Panc1 (cell line): ENCODE measurements around the gene IFT122. TPM values are rescaled to one million over a fixed set of nuclear protein-coding genes. Genes with fewer than 3 reads are reported as not detected.

Experiments used
- ATAC-seq: fragments of 200-7000 bp; cut with Tn5 transposase; 2 replicates; pipeline ENCODE4 v1.9.1; 2020; ENCODE audit warnings: mild to moderate bottlenecking, moderate library complexity
- BruUV-seq: library from RNA; stranded (reverse); fragments of 400-500 nt; replicated peaks from 2 replicates; lab custom pipeline; 2021; lab: Mats Ljungman, UMichigan
- CTCF ChIA-PET: fragments of 300-600 bp; sonication (Branson Sonifier 250); formaldehyde crosslinking; loops from one replicate; lab custom pipeline; 2022; ENCODE audit warnings: antibody characterized with exemption; lab: Charles Lee
- POLR2A ChIA-PET: fragments of 300-600 bp; sonication (Branson Sonifier 250); formaldehyde crosslinking; loops from one replicate; lab custom pipeline; 2022; ENCODE audit warnings: antibody characterized with exemption; lab: Charles Lee
- DNase-seq: peaks from one replicate; pipeline ENCODE4 v3.0.0-alpha.2; 2010; ENCODE audit warnings: low read depth, low spot score
- H3K27ac ChIP-seq: 2 replicates; pipeline ENCODE4 v1.5.1; 2011; ENCODE audit warnings: mild to moderate bottlenecking, low read length, inconsistent platforms
- H3K27me3 ChIP-seq: fragments of 200-500 bp; sonication (Bioruptor generic); 2 replicates; pipeline ENCODE4 v1.6.0; 2014; ENCODE audit warnings: low read length, inconsistent platforms; ENCODE audit not compliant: control insufficient read depth, insufficient read depth
- H3K36me3 ChIP-seq: fragments of 200-500 bp; sonication (Bioruptor generic); 2 replicates; pipeline ENCODE4 v1.5.1; 2014; ENCODE audit warnings: inconsistent platforms, mild to moderate bottlenecking, low read length, moderate library complexity; ENCODE audit not compliant: control insufficient read depth, insufficient read depth
- H3K4me1 ChIP-seq: 2 replicates; pipeline ENCODE4 v1.5.1; 2011; ENCODE audit warnings: inconsistent platforms, mild to moderate bottlenecking, low read length, moderate library complexity; ENCODE audit not compliant: control insufficient read depth, insufficient read depth
- H3K4me3 ChIP-seq, 2 experiments: 2 replicates each; pipeline ENCODE4 v1.5.1; 2011 to 2012; ENCODE audit warnings: low read depth in 2 of 2, low read length in 2 of 2, mild to moderate bottlenecking in 2 of 2, inconsistent platforms in 1 of 2, moderate library complexity in 1 of 2
- H3K9me3 ChIP-seq: fragments of 200-500 bp; sonication (Bioruptor generic); 2 replicates; pipeline ENCODE4 v1.5.1; 2014; ENCODE audit warnings: low read depth, mild to moderate bottlenecking, inconsistent platforms, low read length, moderate library complexity; ENCODE audit not compliant: control insufficient read depth, insufficient read depth
- POLR2AphosphoS5 ChIP-seq: IDR thresholded peaks from 2 replicates; pipeline ENCODE4 v1.6.1; 2012; ENCODE audit warnings: mild to moderate bottlenecking, low read depth, low read length, moderate library complexity
- SIN3A ChIP-seq: IDR thresholded peaks from 2 replicates; pipeline ENCODE4 v1.6.1; 2012; ENCODE audit warnings: low read depth, mild to moderate bottlenecking, low read length, moderate library complexity, borderline replicate concordance; ENCODE audit not compliant: insufficient read depth
- TCF7L2 ChIP-seq: IDR thresholded peaks from 2 replicates; pipeline ENCODE4 v1.6.1; 2011; ENCODE audit warnings: mild to moderate bottlenecking, low read depth, low read length, inconsistent platforms
- in situ Hi-C: cut with HindIII; loops from 2 replicates; pipeline ENCODE4 v1.10.0; 2016; ENCODE audit warnings: low sequenced_read_pairs, low pct_unique_long_range_greater_than_20kb
- intact Hi-C: fragments of 100-400 bp; cut with micrococcal nuclease; formaldehyde crosslinking; loops from one replicate; pipeline ENCODE4 v1.10.0; 2022; ENCODE audit not compliant: unreplicated experiment
- total RNA-seq: library from RNA; stranded (reverse); gene quantifications from one replicate; pipeline ENCODE4 v1.2.1, GENCODE V29; 2021; ENCODE audit not compliant: unreplicated experiment
- TF ChIP-seq, protein P1 (sequence below): fragments of 450-650 bp; IDR thresholded peaks from 2 replicates; pipeline ENCODE4 v1.5.1; 2017; ENCODE audit warnings: mild to moderate bottlenecking
- TF ChIP-seq, protein P2 (sequence below), 2 experiments: IDR thresholded peaks; 2 replicates each; pipeline ENCODE4 v1.6.1; 2011 to 2012; ENCODE audit warnings: low read depth in 2 of 2, control low read depth in 1 of 2, low read length in 1 of 2, mild to moderate bottlenecking in 1 of 2, moderate library complexity in 1 of 2; ENCODE audit not compliant: insufficient read depth in 1 of 2

IFT122 gene
- total RNA-seq, 1 experiment from 2014 or later: 52.4 TPM

DNA sequence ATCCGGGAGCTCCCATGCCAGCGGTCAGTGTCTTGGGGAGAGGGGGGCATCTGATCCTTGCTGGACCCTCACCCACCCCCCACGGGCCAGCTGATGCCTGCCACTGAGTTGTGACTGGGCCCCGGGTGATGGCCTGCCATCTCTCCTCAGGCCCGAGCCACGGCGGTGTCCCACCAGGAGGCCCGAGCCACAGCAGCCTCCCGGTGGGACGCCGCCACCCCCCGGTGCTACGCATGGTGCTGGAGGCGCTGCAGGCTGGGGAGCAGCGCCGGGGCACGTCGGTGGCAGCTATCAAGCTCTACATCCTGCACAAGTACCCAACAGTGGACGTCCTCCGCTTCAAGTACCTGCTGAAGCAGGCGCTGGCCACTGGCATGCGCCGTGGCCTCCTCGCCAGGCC, 107.2 kb downstream of the IFT122 start:
- no peak for TF ChIP-seq POLR2AphosphoS5
- TF ChIP-seq TCF7L2: no peak
- TF ChIP-seq, protein P1, sequence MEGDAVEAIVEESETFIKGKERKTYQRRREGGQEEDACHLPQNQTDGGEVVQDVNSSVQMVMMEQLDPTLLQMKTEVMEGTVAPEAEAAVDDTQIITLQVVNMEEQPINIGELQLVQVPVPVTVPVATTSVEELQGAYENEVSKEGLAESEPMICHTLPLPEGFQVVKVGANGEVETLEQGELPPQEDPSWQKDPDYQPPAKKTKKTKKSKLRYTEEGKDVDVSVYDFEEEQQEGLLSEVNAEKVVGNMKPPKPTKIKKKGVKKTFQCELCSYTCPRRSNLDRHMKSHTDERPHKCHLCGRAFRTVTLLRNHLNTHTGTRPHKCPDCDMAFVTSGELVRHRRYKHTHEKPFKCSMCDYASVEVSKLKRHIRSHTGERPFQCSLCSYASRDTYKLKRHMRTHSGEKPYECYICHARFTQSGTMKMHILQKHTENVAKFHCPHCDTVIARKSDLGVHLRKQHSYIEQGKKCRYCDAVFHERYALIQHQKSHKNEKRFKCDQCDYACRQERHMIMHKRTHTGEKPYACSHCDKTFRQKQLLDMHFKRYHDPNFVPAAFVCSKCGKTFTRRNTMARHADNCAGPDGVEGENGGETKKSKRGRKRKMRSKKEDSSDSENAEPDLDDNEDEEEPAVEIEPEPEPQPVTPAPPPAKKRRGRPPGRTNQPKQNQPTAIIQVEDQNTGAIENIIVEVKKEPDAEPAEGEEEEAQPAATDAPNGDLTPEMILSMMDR: no peak
- no peak for TF ChIP-seq SIN3A
- TF ChIP-seq, protein P2, sequence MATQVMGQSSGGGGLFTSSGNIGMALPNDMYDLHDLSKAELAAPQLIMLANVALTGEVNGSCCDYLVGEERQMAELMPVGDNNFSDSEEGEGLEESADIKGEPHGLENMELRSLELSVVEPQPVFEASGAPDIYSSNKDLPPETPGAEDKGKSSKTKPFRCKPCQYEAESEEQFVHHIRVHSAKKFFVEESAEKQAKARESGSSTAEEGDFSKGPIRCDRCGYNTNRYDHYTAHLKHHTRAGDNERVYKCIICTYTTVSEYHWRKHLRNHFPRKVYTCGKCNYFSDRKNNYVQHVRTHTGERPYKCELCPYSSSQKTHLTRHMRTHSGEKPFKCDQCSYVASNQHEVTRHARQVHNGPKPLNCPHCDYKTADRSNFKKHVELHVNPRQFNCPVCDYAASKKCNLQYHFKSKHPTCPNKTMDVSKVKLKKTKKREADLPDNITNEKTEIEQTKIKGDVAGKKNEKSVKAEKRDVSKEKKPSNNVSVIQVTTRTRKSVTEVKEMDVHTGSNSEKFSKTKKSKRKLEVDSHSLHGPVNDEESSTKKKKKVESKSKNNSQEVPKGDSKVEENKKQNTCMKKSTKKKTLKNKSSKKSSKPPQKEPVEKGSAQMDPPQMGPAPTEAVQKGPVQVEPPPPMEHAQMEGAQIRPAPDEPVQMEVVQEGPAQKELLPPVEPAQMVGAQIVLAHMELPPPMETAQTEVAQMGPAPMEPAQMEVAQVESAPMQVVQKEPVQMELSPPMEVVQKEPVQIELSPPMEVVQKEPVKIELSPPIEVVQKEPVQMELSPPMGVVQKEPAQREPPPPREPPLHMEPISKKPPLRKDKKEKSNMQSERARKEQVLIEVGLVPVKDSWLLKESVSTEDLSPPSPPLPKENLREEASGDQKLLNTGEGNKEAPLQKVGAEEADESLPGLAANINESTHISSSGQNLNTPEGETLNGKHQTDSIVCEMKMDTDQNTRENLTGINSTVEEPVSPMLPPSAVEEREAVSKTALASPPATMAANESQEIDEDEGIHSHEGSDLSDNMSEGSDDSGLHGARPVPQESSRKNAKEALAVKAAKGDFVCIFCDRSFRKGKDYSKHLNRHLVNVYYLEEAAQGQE (IDR thresholded peaks at IDR 0.05; ENCODE audit: insufficient read depth in 1 of 2, low read depth in 2 of 2, low read length in 1 of 2): no peak
- ATAC-seq (no peak), DNase-seq (no peak)
- no peaks in the 10 kb centered on the region for H3K27me3 ChIP-seq
- in situ Hi-C loops (no loop called here), intact Hi-C loops (no loop called here)
- no peaks in the 10 kb centered on the region for H3K4me1 ChIP-seq
- H3K9me3 ChIP-seq: no peaks in the 10 kb centered on the region
- no peak overlapping the region for H3K4me3 ChIP-seq
- H3K36me3 ChIP-seq: no peaks in the 10 kb centered on the region
- no TSS peak for BruUV-seq
- ChIA-PET POLR2A (no interaction called here), CTCF (no interaction called here)
- H3K27ac ChIP-seq: no peak overlapping the region

DNA sequence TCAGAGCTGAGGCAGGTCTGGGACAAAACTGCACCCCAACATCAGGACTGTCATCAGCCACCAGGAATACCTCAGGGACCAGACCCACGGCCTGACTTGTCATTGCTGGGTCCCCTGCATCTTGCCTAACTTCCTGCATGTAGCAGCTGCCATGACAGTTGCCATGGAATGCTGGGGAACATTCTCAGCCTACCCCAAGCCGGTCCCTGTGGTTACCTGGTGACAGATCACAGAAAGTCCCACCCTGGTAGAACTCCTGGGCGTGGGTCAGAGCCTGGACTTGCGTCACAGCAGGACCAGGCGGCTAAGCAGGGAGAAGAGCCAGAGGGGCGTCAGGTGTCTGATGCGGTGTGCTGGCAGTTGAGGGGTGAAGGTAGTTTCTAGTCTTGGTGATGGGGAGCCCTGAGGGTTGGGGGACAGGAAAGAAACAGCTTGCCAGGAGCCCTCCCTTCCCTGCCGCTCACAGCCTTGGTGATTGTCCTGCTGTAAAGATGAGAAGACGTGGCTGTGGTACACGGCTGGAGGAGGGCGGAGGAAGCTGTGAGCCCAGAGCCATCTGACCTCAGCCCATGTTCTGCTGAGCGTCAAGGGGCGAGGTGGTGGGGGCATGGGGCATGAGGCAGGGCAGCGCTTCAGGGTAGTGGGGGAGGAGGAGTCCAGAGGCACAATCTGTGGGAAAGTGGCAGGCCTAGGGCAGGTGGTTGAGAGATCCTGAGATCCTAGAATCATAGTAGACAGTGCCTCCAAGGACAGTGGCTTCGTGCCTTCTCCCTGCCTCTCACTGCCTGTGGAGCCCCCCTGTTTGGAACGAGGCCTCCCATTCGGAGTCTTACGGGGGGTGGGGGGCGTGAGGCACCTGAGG, 108.3 kb downstream of the IFT122 start:
- no peak overlapping the region for H3K27ac ChIP-seq
- CTCF ChIA-PET: no interaction called here
- no peaks in the 10 kb centered on the region for H3K36me3 ChIP-seq
- in situ Hi-C loops (no loop called here), intact Hi-C loops (no loop called here)
- no peak for TF ChIP-seq POLR2AphosphoS5
- TF ChIP-seq, protein P2 (IDR thresholded peaks at IDR 0.05; ENCODE audit: insufficient read depth in 1 of 2, low read depth in 2 of 2, low read length in 1 of 2): no peak
- no peak for TF ChIP-seq TCF7L2
- TF ChIP-seq SIN3A: no peak
- TF ChIP-seq, protein P1: no peak
- no peaks in the 10 kb centered on the region for H3K9me3 ChIP-seq
- no peak overlapping the region for H3K4me3 ChIP-seq
- no peaks in the 10 kb centered on the region for H3K27me3 ChIP-seq
- ATAC-seq (no peak), DNase-seq (no peak)
- POLR2A ChIA-PET: no interaction called here
- no TSS peak for BruUV-seq
- no peaks in the 10 kb centered on the region for H3K4me1 ChIP-seq
